Nephron (organoid): ENCODE data around the gene OR1B1.

Experiments used
- H3K27ac Mint-ChIP-seq, 3 experiments: 2 replicates each; pipeline ENCODE4 v1.8.0; 2020; ENCODE audit warnings: mixed read lengths in 3 of 3, mild to moderate bottlenecking in 2 of 3, moderate library complexity in 1 of 3
- H3K27me3 Mint-ChIP-seq: 2 replicates; pipeline ENCODE4 v1.8.0; 2021; ENCODE audit warnings: low read depth, mild to moderate bottlenecking, moderate library complexity, mixed read lengths
- H3K36me3 Mint-ChIP-seq: 2 replicates; pipeline ENCODE4 v1.8.0; 2020; ENCODE audit warnings: low read depth, mixed read lengths
- H3K4me1 Mint-ChIP-seq: 2 replicates; pipeline ENCODE4 v1.8.0; 2020; ENCODE audit warnings: mixed read lengths
- H3K4me3 Mint-ChIP-seq, 3 experiments: 2 replicates each; pipeline ENCODE4 v1.8.0; 2020; ENCODE audit warnings: mild to moderate bottlenecking in 3 of 3, mixed read lengths in 3 of 3, moderate library complexity in 2 of 3
- H3K9me3 Mint-ChIP-seq: 2 replicates; pipeline ENCODE4 v1.8.0; 2020; ENCODE audit warnings: mixed read lengths
- TF ChIP-seq, protein P1 (sequence below), 3 experiments: fragments of 200-600 bp; sonication (generic); IDR thresholded peaks; one replicate each; pipeline ENCODE4 v1.5.0; 2021; ENCODE audit warnings: antibody characterized with exemption in 3 of 3; ENCODE audit not compliant: unreplicated experiment in 3 of 3

The OR1B1 gene

DNA sequence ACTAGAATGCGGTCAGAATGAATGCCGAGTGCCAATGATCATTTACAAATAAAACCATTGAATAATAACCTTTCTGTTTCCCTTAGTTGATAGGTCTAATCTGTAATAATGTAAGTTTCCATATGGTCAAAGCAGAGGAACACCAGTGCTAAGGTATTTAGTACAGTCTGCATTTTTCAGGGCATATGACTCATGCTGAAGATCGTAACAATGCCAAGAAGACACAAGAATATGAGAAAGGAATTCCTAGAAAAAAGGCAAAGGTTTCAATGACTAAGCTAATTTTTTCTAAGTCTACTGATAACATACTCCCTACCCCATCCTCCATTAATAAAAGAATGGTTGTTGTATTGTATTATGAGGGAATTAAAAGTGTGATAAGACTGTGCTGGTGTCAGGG, 77.1 kb downstream of the OR1B1 start:
- H3K4me3 Mint-ChIP-seq: no peak overlapping the region
- TF ChIP-seq, protein P1, sequence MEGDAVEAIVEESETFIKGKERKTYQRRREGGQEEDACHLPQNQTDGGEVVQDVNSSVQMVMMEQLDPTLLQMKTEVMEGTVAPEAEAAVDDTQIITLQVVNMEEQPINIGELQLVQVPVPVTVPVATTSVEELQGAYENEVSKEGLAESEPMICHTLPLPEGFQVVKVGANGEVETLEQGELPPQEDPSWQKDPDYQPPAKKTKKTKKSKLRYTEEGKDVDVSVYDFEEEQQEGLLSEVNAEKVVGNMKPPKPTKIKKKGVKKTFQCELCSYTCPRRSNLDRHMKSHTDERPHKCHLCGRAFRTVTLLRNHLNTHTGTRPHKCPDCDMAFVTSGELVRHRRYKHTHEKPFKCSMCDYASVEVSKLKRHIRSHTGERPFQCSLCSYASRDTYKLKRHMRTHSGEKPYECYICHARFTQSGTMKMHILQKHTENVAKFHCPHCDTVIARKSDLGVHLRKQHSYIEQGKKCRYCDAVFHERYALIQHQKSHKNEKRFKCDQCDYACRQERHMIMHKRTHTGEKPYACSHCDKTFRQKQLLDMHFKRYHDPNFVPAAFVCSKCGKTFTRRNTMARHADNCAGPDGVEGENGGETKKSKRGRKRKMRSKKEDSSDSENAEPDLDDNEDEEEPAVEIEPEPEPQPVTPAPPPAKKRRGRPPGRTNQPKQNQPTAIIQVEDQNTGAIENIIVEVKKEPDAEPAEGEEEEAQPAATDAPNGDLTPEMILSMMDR (IDR thresholded peaks at IDR 0.05; ENCODE audit: unreplicated experiment in 3 of 3): no peak
- peaks cover 3% of the 10 kb centered on the region for H3K27me3 Mint-ChIP-seq
- peaks cover 4% of the 10 kb centered on the region for H3K9me3 Mint-ChIP-seq
- no peak overlapping the region for H3K27ac Mint-ChIP-seq
- H3K36me3 Mint-ChIP-seq: no peaks in the 10 kb centered on the region
- no peaks in the 10 kb centered on the region for H3K4me1 Mint-ChIP-seq

DNA sequence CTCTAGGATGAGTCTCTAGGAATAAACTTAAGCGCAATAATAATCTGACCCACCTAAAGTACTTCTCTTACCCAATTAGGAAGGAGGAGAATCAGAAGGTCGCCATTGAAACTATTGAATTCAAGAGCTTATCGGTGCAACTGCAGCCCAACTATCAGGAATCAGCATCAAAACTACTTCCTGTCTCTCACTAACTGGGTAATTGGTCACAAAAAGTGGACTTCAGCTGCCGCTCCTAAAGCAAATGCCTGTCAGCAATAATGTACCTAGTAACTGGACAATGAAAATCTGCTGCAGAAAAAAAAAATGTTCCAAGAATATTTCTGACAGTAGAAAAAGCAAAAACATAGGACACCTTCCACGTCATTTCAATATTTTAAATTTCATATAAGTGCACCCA, 77.6 kb downstream of the OR1B1 start:
- Mint-ChIP-seq H3K4me3 (no peak overlapping the region), H3K27ac (no peak overlapping the region), H3K27me3 (peaks cover 3% of the 10 kb centered on the region), H3K4me1 (no peaks in the 10 kb centered on the region), H3K9me3 (peaks cover 4% of the 10 kb centered on the region), H3K36me3 (no peaks in the 10 kb centered on the region)
- TF ChIP-seq, protein P1 (IDR thresholded peaks at IDR 0.05; ENCODE audit: unreplicated experiment in 3 of 3): no peak
